ENCODE results near the gene RPUSD3. TPM values are rescaled to one million over a fixed set of nuclear protein-coding genes. Genes with fewer than 3 reads are reported as not detected.

Gene RPUSD3
- total RNA-seq, 1 donor from 2014 or later: 48.4 TPM

DNA sequence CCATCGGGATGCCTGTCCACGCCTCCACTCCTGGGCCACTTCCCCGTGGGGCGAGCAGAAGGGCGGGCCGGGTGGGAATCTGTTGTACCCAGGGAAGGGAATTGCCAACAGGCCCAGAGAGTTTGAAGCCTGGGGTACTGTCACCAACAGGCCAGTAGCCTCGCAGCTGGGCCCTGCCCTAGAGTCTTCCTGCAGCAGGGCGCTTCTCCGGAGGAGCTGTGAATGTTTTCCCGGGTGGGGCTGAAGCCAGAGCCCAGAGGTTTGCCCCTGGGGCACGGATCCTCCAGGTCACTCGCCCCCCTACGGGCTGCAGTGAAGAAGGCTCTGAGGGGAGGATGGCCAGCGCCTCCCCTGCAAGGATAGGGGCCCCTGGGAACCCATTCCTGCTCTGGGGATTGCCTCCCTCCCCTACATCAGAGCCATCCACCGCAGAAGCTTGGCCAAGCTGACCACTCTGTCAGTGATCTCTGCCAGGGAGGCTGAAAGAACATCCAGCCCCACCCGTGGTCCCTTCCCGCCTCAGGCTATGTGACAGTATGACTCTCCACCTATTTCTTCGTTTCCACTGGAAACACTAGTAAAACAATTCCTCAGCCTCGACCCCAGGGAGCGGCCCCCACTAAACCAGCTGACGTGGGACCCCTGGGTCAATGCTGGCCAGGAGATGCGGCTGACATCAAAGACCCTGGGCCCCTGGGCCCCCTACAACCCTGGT is 19.4 kb upstream of the RPUSD3 start:
- TF ChIP-seq, protein P1, sequence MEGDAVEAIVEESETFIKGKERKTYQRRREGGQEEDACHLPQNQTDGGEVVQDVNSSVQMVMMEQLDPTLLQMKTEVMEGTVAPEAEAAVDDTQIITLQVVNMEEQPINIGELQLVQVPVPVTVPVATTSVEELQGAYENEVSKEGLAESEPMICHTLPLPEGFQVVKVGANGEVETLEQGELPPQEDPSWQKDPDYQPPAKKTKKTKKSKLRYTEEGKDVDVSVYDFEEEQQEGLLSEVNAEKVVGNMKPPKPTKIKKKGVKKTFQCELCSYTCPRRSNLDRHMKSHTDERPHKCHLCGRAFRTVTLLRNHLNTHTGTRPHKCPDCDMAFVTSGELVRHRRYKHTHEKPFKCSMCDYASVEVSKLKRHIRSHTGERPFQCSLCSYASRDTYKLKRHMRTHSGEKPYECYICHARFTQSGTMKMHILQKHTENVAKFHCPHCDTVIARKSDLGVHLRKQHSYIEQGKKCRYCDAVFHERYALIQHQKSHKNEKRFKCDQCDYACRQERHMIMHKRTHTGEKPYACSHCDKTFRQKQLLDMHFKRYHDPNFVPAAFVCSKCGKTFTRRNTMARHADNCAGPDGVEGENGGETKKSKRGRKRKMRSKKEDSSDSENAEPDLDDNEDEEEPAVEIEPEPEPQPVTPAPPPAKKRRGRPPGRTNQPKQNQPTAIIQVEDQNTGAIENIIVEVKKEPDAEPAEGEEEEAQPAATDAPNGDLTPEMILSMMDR (IDR thresholded peaks at IDR 0.05; ENCODE audit: unreplicated experiment): no peak
- DNase-seq (ENCODE audit: low spot score in 2 of 2, unreplicated experiment in 2 of 2): no peak
- H3K36me3 Mint-ChIP-seq: no peaks in the 10 kb centered on the region
- no peaks in the 10 kb centered on the region for H3K9me3 Mint-ChIP-seq
- H3K4me3 Mint-ChIP-seq: peak overlapping the region; percentile 28
- no peaks in the 10 kb centered on the region for H3K27me3 Mint-ChIP-seq (ENCODE audit: low read depth)
- no peak overlapping the region for H3K27ac Mint-ChIP-seq
- peaks cover 17% of the 10 kb centered on the region for H3K4me1 Mint-ChIP-seq

DNA sequence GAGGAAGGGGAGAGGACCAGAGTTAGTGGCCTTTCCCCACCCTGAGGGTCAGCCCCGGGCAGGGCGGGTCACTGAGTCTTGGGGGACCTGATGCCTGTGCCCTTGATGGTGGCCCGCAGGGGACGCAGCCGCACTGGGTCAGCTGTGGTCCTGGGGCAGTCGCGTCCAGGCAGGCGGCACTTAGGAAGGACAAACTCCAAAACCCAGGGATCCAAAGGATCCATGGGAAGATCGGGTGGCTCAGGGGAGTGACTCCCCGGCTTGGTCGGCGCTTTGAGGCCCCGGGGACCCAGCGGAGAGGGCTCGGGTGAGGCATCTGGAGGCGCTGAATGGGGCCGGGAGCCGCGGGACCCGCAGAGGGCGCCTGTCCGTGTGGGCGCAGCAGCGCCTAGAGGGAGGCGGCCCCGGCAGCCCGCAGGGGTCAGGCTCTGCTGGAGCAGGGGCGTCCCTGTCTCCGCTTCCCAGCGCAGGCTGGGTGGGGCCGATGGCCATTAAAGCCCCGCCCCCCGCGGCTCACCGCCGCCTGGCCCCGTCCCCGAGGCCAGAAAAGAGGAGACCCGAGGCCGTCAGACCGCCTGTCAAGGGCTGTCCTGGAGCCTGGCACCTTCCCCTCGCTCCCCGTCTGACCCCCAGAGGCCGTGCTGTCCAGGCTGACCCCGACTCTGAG is 18.7 kb upstream of the RPUSD3 start:
- peak in 1 of 2 experiments; percentile 48 for DNase-seq (ENCODE audit: low spot score in 2 of 2, unreplicated experiment in 2 of 2)

DNA sequence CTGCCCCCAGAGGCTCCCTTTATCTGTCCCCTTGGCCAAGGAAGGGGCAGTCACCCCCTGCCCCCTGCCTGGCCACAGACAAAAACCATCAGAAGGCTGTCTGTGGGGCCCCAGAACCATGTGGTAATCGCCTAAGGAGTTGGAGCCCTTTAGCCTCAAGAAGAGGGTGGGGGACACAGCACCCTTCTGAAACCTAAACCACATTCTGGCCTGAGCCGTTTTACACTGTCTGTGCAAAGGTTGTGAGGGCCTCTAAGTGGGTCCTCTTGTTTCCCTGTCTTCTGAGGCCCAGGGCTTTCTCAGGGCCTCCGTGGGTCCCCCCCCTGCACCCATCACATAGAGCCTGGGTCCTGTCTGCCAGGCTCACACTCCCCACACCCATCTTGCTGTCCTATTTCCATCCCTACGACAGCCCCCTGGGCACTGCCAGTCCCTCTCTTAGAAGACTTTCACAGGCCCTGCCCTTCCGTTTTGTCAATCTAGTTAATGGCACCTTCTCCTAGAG is 17.9 kb upstream of the RPUSD3 start:
- H3K4me1 Mint-ChIP-seq: peaks cover 17% of the 10 kb centered on the region
- DNase-seq (ENCODE audit: low spot score in 2 of 2, unreplicated experiment in 2 of 2): no peak
- H3K27ac Mint-ChIP-seq: peak overlapping the region; percentile 56
- H3K36me3 Mint-ChIP-seq: no peaks in the 10 kb centered on the region
- no peaks in the 10 kb centered on the region for H3K9me3 Mint-ChIP-seq
- H3K27me3 Mint-ChIP-seq (ENCODE audit: low read depth): no peaks in the 10 kb centered on the region
- TF ChIP-seq, protein P1 (IDR thresholded peaks at IDR 0.05; ENCODE audit: unreplicated experiment): no peak
- H3K4me3 Mint-ChIP-seq: no peak overlapping the region

More for the DNA sequence above, 18.7 kb upstream of the RPUSD3 start:
- Mint-ChIP-seq H3K36me3 (no peaks in the 10 kb centered on the region), H3K27ac (no peak overlapping the region), H3K27me3 (ENCODE audit: low read depth) (no peaks in the 10 kb centered on the region), H3K4me3 (peak overlapping the region; percentile 47), H3K9me3 (no peaks in the 10 kb centered on the region), H3K4me1 (peaks cover 17% of the 10 kb centered on the region)
- TF ChIP-seq, protein P1 (IDR thresholded peaks at IDR 0.05; ENCODE audit: unreplicated experiment): no peak

DNA sequence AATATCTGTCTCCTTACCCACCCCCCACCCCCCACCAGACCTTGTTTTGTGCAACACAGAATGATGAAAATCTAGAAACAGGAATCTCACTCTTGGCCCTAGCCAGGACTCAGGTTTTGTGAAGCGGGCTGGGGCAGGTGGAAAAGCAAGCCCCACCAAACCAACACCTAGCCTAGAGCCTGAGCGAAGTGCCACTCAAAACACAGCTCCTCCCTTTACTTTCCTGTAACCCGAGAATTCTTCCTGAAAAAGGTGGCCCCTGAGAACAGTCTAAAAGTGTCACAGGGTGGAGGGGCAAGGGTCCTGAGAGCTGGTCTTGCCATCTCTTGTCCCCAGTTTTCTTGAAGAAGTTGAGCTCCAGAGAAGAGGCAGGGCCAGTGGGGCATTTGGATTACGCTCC is 17.4 kb upstream of the RPUSD3 start:
- no peaks in the 10 kb centered on the region for H3K9me3 Mint-ChIP-seq
- no peak for DNase-seq (ENCODE audit: low spot score in 2 of 2, unreplicated experiment in 2 of 2)

DNA sequence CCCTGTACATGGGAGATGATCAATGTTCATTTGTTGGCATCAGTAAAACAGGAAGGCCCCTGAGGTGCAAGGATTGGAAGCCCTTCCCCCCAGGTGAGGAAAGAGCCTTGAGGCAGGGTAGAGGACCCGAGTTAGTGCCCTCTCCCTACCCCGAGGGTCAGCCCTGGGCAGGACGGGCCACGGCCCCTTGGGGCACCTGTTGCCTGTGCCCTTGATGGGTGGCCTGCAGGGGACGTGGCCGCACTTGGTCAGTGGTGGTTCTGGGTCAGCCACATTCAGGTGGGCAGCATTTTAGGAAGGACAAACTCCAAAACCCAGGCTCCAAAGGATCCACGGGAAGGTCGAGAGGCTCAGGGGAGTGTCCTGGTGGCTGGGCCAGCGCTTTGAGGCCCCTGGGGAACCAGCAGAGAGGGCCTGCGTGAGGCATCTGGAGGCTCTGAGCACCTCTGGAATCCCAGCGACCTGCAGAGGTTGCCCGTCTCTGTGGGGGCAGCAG is 15.8 kb upstream of the RPUSD3 start:
- Mint-ChIP-seq H3K27ac (no peak overlapping the region), H3K36me3 (no peaks in the 10 kb centered on the region), H3K9me3 (no peaks in the 10 kb centered on the region), H3K4me3 (no peak overlapping the region), H3K4me1 (peaks cover 10% of the 10 kb centered on the region), H3K27me3 (ENCODE audit: low read depth) (no peaks in the 10 kb centered on the region)
- TF ChIP-seq, protein P1 (IDR thresholded peaks at IDR 0.05; ENCODE audit: unreplicated experiment): no peak
- no peak for DNase-seq (ENCODE audit: low spot score in 2 of 2, unreplicated experiment in 2 of 2)

More for the DNA sequence above, 17.4 kb upstream of the RPUSD3 start:
- H3K36me3 Mint-ChIP-seq: no peaks in the 10 kb centered on the region
- peaks cover 14% of the 10 kb centered on the region for H3K4me1 Mint-ChIP-seq
- TF ChIP-seq, protein P1 (IDR thresholded peaks at IDR 0.05; ENCODE audit: unreplicated experiment): no peak
- no peak overlapping the region for H3K27ac Mint-ChIP-seq
- no peaks in the 10 kb centered on the region for H3K27me3 Mint-ChIP-seq (ENCODE audit: low read depth)
- H3K4me3 Mint-ChIP-seq: no peak overlapping the region
